ENCODE results near the gene CSMD2.

The CSMD2 gene

GRCh38 chr1:33805988-33806387, 359.0 kb downstream of the CSMD2 start:
- DNase-seq: no peak

DNA sequence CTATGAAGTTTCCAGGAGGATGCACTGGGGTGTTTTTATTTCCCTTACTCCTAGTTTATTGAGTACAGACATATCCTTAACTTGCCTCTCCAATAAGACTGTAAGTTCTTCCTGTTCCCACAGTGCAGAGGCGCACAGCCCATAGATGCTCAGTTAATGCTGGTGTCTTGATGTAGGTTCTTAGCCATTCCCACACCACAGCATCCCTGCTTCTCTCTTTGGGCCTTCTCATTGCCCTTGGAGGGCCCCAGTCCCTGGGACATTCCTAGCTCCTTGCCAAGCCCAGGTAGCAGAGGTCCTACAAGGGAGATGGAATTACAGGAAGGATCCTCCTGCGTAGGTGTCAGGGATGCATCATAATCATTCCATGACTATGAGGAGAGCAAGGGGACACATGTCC, 362.8 kb downstream of the CSMD2 start:
- no peak for DNase-seq

- no peak for DNase-seq
These were observed 367.2 kb downstream of the CSMD2 start for GRCh38 chr1:33797849-33798248.

DNA sequence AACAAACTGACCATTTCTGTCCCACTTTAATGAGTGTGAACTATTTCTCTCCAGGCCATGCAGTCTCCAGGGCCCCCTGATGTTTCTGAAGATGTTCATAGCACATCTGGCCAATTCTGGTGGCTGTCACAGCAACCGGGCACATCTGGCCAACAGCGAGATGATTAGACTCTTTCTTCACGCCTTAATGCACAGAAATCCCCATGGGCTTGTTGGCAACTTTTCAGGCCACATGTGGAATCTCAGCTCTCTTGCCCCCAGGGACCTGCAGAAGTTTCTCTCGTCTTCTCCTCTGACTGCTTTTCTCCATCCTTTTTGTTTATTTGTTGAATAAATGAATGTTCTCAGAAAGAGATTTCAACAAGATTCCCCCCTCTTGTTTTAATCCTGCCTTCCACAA, 372.4 kb downstream of the CSMD2 start:
- DNase-seq: no peak

DNA sequence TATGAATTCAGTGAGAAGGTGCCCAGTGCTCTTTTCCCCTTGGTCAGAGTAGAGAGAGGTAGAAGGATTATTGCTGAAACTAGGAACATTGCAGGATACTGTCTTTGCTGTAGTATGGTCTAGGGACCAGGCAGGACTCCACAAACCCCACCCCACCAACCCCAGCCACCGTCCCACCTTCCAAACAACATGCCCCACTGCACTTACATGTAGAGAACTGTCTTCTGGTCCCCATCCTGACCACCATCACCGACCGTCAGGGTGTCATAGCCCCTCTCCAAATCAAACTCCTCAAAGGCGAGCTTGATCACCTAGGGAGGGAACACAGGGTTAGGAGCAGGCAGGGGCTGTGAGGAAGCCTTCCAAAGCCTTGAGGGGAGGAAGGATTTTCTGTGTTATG, 372.8 kb downstream of the CSMD2 start:
- no peak for DNase-seq

DNA sequence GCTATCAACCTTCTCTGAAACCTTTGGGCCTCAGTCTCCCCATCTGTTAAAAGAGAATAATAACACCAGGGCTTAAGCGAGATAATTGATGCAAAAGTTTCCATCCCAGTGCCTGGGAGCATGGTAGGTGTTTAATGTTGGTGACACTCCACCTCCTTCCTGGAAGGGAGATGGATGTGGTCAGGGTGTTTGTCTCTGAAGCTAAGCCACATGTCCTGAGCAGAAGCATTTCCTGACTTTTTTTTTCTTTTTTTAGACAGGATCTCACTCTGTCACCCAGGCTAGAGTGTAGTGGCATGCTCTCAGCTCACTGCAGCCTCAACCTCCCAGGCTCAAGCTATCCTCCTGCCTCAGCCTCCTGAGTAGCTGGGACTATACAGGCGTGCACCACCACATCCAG, 373.8 kb downstream of the CSMD2 start:
- DNase-seq: no peak

DNA sequence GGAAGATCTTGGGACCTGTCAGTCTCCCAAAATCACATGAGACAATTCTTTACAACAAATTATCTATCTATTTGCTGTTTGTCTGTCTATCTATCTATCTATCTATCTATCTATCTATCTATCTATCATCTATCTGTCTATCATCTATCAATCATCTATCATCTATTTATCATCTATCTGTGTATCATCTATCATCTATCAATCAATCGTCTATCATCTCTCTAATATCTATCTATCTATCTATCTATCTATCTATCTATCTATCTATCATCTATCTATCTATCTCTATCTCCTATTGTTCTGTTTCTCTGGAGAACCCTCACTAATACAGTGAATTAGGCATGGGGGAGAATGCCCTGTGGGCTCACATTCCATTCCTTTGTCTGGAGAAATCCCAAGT, 374.5 kb downstream of the CSMD2 start:
- DNase-seq: no peak

DNA sequence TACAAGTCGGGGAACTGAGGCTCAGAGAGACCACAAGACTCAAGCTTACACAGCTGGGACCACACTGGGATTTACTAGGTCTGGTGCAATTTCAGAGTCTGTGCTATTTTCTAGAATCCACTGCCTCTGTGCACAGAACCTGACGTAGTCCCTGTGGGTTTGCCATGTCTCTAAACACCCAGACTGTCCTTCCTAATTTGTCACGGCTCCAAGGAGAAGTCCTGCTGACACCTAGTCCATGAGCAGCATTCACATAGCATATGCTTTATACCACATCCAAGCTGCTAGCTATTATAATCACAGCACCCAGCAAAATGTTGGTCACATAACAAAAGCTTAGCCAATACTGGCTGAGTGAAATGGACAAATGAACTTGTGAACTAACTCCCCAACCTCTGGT, 380.2 kb downstream of the CSMD2 start:
- no peak for DNase-seq

- DNase-seq: no peak
These were observed 382.3 kb downstream of the CSMD2 start for GRCh38 chr1:33782776-33783175.

DNA sequence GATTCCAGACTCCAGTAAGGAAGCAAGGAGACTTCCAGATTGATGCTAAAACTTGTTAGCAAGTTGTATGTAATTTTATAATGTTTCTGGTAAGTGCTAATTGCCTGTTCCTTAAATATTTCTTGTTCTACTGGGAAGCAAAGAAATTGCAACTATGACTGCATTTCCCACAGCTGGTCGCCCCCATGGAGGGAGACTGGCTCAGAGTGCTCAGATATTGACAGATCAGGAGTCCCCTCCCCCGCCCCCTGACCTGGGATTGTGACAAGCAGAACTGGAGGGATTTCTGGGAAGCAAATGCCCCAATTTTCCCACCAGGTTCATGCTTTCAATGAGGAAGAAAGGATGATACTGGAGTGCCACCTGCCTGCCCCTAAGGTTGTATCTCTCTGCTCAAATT, 383.4 kb downstream of the CSMD2 start:
- no peak for DNase-seq

DNA sequence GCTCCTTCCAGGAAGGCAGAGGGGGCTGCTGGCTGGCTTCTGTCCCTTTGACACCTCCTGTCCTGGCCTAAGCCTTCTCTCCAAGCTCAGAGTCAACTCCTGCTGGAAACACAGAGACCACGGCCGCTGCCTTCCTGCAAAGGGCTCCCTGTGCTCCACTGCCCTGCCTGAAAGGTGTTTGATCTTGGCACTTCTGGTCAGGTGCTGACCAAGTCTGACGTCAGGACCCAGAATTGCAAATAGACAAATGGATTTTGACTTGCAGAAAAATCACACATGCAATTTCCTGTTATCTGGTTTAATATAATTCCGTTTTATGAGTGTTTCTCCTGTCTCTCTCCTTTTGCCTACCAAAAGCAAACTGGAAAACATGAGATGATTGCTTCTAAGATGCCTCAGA, 387.7 kb downstream of the CSMD2 start:
- DNase-seq: no peak

GRCh38 chr1:33768821-33769220, 396.2 kb downstream of the CSMD2 start:
- DNase-seq: no peak

DNA sequence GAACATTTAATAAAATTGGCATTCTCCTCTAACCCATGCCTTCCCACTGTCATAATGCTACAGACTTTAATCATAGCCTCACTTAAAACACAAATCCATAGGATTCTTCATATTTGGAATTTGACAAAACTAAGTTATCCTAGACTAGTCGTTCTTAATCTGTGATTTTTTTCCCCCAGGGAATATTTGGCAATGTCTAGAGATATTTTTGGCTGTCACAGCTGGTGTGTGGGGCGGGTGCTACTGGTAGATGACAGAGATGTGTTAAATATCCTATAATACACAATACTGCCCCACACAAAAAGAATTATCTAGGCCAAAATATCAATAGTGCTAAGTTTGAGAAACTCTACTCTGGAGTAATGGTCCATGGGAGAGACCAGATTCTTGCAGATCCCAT, 396.9 kb downstream of the CSMD2 start:
- no peak for DNase-seq

GRCh38 chr1:33764149-33764548, 400.9 kb downstream of the CSMD2 start:
- no peak for DNase-seq

GRCh38 chr1:33763406-33763805, 401.6 kb downstream of the CSMD2 start:
- no peak for DNase-seq

GRCh38 chr1:33762962-33763361, 402.1 kb downstream of the CSMD2 start:
- DNase-seq: no peak

- no peak for DNase-seq
These were observed 402.8 kb downstream of the CSMD2 start for GRCh38 chr1:33762109-33762830.

- DNase-seq: no peak
These were observed 406.3 kb downstream of the CSMD2 start for GRCh38 chr1:33758698-33759097.

DNA sequence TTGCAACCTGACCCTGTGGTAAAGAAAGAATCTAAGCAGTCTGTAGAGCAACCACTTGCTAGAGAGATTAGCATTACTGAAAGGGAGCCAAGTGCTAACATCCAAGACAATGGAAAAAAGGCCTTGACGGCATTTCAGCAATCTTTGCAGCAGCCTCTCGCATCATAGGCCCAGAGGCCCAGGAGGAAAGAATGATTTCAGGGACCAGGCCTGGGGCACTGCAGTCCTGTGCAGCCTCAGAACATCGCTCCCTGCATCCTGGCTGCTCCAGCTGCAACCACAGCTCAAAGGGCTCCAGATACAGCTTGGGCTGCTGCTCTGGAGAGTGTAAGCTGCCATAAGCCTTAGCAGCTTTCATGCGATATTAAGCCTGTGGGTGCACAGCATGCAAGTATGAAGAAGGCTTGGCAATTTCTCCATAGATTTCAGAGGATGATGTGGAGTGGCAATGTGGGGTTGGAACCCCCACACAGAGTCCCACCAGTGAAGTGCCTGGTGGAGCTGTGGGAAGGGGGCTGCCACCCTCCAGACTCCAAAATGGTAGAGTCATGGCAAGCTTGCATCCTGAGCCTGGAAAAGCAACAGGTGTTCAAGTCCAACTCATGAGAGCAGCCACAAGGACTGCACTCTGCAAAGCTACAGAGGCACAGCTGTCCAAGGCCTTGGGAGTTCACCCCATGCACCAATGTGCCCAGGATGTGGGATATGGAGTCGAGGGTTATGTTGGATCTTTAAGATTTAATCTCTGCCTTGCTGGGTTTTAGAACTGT, 411.8 kb downstream of the CSMD2 start:
- no peak for DNase-seq

GRCh38 chr1:33745942-33746341, 419.1 kb downstream of the CSMD2 start:
- no peak for DNase-seq

DNA sequence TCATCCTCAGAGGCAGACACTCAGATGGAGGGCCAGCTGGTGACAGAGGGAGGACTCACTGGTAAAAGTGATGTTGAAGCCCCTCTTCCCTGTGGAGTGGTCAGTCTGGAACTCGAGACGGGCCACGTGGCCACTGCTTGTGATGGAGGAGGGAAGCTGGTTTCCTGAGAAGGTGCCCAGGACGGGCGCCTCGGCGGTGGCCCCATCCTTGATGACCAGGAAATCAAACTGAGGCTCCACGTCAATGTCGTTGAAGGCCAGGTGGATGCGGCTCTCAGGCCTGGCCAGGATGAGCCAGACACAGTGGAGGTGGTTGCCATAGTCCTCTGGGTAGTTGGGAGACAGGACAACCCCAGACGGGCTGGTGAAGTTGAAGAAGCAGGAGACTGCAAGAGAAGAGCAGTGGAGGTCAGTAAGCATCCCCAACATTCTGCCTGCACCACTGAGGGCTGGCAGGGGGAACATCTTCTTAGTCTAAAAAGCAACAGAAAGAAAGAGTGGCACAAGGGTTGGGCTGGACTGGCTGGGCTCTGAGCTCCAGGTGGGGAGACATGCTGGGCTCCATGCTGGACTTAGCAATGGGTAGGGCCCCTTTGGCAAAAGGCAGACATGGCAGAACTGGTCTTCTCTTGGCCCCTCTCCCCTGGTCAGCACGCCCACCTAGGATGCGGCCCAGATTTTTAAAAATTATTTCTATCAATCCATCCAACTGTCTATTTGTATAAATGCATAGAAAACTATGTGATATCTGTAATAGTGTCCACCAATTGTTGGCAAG, 421.6 kb downstream of the CSMD2 start:
- DNase-seq: no peak

DNA sequence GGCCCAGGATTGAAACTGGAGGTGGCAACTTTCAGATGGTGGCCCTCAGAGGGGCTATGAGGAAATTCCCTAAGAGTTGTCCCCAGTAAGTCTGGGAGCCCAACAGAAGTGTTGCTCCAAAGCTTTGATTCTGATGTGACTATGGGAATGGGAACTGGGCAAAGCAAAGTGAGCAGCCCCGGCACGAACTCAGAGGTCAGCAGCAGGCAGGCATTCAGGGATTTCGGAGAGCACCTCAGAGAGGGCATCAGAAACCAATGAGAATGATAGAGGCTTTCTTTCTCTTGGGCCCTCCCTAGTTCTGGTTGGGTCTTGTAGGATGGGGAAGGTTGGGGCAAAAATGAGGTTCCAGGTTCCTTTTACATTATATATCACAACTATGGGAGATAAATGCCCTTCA, 422.4 kb downstream of the CSMD2 start:
- DNase-seq: no peak

GRCh38 chr1:33741749-33742148, 423.3 kb downstream of the CSMD2 start:
- DNase-seq: no peak

Measured in T-helper 9 cell (primary cell).